ENCODE measurements around the gene GOLGA3. TPM values are rescaled to one million over a fixed set of nuclear protein-coding genes. Genes with fewer than 3 reads are reported as not detected.

GOLGA3 gene
- total RNA-seq, 1 donor from 2014 or later = 33.4 TPM

- H3K27ac Mint-ChIP-seq (ENCODE audit: unreplicated experiment) = no peak overlapping the region
- no peak overlapping the region for H3K4me3 Mint-ChIP-seq
- no peaks in the 10 kb centered on the region for H3K27me3 Mint-ChIP-seq (ENCODE audit: low read depth)
- peaks cover 41% of the 10 kb centered on the region for H3K36me3 Mint-ChIP-seq (ENCODE audit: low read depth)
- H3K9me3 Mint-ChIP-seq = peaks cover 4% of the 10 kb centered on the region
- DNase-seq (ENCODE audit: low read depth, low spot score) = no peak
- TF ChIP-seq CTCF (conservative IDR thresholded peaks at IDR 0.05) = no peak
- no peaks in the 10 kb centered on the region for H3K4me1 Mint-ChIP-seq
These were observed 84.8 kb downstream of the GOLGA3 start for GRCh38 chr12:132743831-132744230.

- H3K27me3 Mint-ChIP-seq (ENCODE audit: low read depth) = no peaks in the 10 kb centered on the region
- no peak for DNase-seq (ENCODE audit: low read depth, low spot score)
- no peak overlapping the region for H3K27ac Mint-ChIP-seq (ENCODE audit: unreplicated experiment)
- TF ChIP-seq CTCF (conservative IDR thresholded peaks at IDR 0.05) = no peak
- no peak overlapping the region for H3K4me3 Mint-ChIP-seq
- H3K4me1 Mint-ChIP-seq = no peaks in the 10 kb centered on the region
- peaks cover 4% of the 10 kb centered on the region for H3K9me3 Mint-ChIP-seq
- H3K36me3 Mint-ChIP-seq (ENCODE audit: low read depth) = peaks cover 40% of the 10 kb centered on the region
These were observed 87.0 kb downstream of the GOLGA3 start for GRCh38 chr12:132741620-132742019.

- Mint-ChIP-seq H3K4me3 (no peak overlapping the region), H3K27me3 (ENCODE audit: low read depth) (no peaks in the 10 kb centered on the region), H3K36me3 (ENCODE audit: low read depth) (peaks cover 36% of the 10 kb centered on the region), H3K9me3 (peaks cover 4% of the 10 kb centered on the region), H3K4me1 (no peaks in the 10 kb centered on the region), H3K27ac (ENCODE audit: unreplicated experiment) (no peak overlapping the region)
- no peak for DNase-seq (ENCODE audit: low read depth, low spot score)
- no peak for TF ChIP-seq CTCF (conservative IDR thresholded peaks at IDR 0.05)
These were observed 88.0 kb downstream of the GOLGA3 start for GRCh38 chr12:132740652-132741051.

- no peak for TF ChIP-seq CTCF (conservative IDR thresholded peaks at IDR 0.05)
- no peak overlapping the region for H3K27ac Mint-ChIP-seq (ENCODE audit: unreplicated experiment)
- H3K36me3 Mint-ChIP-seq (ENCODE audit: low read depth) = peaks cover 36% of the 10 kb centered on the region
- H3K9me3 Mint-ChIP-seq = peaks cover 4% of the 10 kb centered on the region
- no peak for DNase-seq (ENCODE audit: low read depth, low spot score)
- H3K27me3 Mint-ChIP-seq (ENCODE audit: low read depth) = no peaks in the 10 kb centered on the region
- no peak overlapping the region for H3K4me3 Mint-ChIP-seq
- no peaks in the 10 kb centered on the region for H3K4me1 Mint-ChIP-seq
These were observed 88.4 kb downstream of the GOLGA3 start for GRCh38 chr12:132740313-132740646.

GRCh38 chr12:132739600-132740312 lies 88.9 kb downstream of the GOLGA3 start:
- Mint-ChIP-seq H3K4me1 (no peaks in the 10 kb centered on the region), H3K36me3 (ENCODE audit: low read depth) (peaks cover 33% of the 10 kb centered on the region), H3K27ac (ENCODE audit: unreplicated experiment) (no peak overlapping the region), H3K27me3 (ENCODE audit: low read depth) (no peaks in the 10 kb centered on the region), H3K4me3 (no peak overlapping the region), H3K9me3 (peaks cover 4% of the 10 kb centered on the region)
- DNase-seq (ENCODE audit: low read depth, low spot score) = no peak
- no peak for TF ChIP-seq CTCF (conservative IDR thresholded peaks at IDR 0.05)

Data from neural crest cell (in vitro differentiated cells).